Right lobe of liver (tissue), 6 donors: ENCODE data around the gene CCDC6. TPM values are rescaled to one million over a fixed set of nuclear protein-coding genes. Genes with fewer than 3 reads are reported as not detected.
A peak's percentile ranks its signal among the peaks of the same experiment; 100 is the strongest.

Source experiments
- ATAC-seq, 4 donors: fragments of 200-7000 bp; cut with Tn5 transposase; one replicate each; pipeline ENCODE4 v1.9.1; 2020; ENCODE audit warnings: mild to moderate bottlenecking in 4 of 4, moderate library complexity in 4 of 4
- DNase-seq, 3 donors: peaks; one replicate each; pipeline ENCODE4 v3.0.0-alpha.2; 2020
- H3K27ac ChIP-seq, 3 donors: fragments of 200-600 bp; one replicate each; pipeline ENCODE4 v1.8.0; 2022
- H3K27me3 ChIP-seq, 2 donors: fragments of 200-600 bp; one replicate each; pipeline ENCODE4 v1.8.0; 2022
- H3K36me3 ChIP-seq, 4 donors: fragments of 200-600 bp; sonication (generic) in 1 of 4; one replicate each; pipeline versions ENCODE4 v1.5.1 to v1.8.0; 2017 to 2022; ENCODE audit warnings: control low read depth in 1 of 4
- H3K4me1 ChIP-seq, 4 donors: fragments of 200-600 bp; sonication (generic) in 1 of 4; one replicate each; pipeline versions ENCODE4 v1.5.1 to v1.8.0; 2017 to 2022; ENCODE audit warnings: control low read depth in 1 of 4
- H3K4me3 ChIP-seq, 3 donors: fragments of 200-600 bp; one replicate each; pipeline ENCODE4 v1.8.0; 2022
- H3K9me3 ChIP-seq, 4 donors: fragments of 200-600 bp; sonication (generic) in 1 of 4; one replicate each; pipeline versions ENCODE4 v1.5.1 to v1.8.0; 2017 to 2022; ENCODE audit warnings: control low read depth in 1 of 4
- CTCF ChIP-seq, 4 donors: fragments of 200-600 bp in 3 of 4; fragments of 450-650 bp in 1 of 4; IDR thresholded peaks; one replicate each; pipeline versions ENCODE4 v1.5.1 to v1.8.0; 2016 to 2022; ENCODE audit warnings: antibody characterized with exemption in 4 of 4, mild to moderate bottlenecking in 2 of 4
- POLR2A ChIP-seq: fragments of 450-650 bp; IDR thresholded peaks from one replicate; pipeline ENCODE4 v1.6.1; 2017; ENCODE audit warnings: antibody characterized with exemption, mild to moderate bottlenecking
- WGBS: methylation state at CpG from one replicate; pipeline ENCODE4 v1.1.6; 2018; ENCODE audit warnings: low coverage, low lambda C conversion rate; ENCODE audit not compliant: insufficient coverage; ENCODE audit errors: missing lambda C conversion rate; 5-methylcytosine and 5-hydroxymethylcytosine counted together
- intact Hi-C, 2 donors: fragments of 100-400 bp; cut with DNase I; formaldehyde crosslinking; loops; one replicate each; pipeline versions ENCODE4 v1.11.2 to v1.14.1; 2022
- total RNA-seq, 6 experiments: library from RNA; depleted of rRNA in 2 of 6; stranded (reverse); fragments of >200 nt in 2 of 6; fragmentation: NEBNext Ultra II Directional in 3 of 6; extraction: Animal tissue kit (Norgen Biotek cat#: 25700) in 3 of 6; gene quantifications; one replicate each; pipeline versions ENCODE4 v1.1.0 to v1.2.4, GENCODE V29; 2016 to 2023
- donor health status: DM: no; HTN: yes; CAD: no.
- donor health status: DM: no; HTN: no; CAD: no.
- donor health status: DM: no; HTN: no; CAD: no.
- donor health status: DM: no; HTN: yes; CAD: no.
- donor health status: DM: no; HTN: yes; CAD: no.

The CCDC6 gene
- total RNA-seq, 6 experiments from 2014 or later, result 9.2 to 20.4 (median 14.8) TPM

GRCh38 chr10:59945991-59946390 lies 39.6 kb upstream of the CCDC6 start:
- DNase-seq (no peak), ATAC-seq (no peak)
- Histone ChIP-seq H3K27ac (no peak overlapping the region), H3K9me3 (no peaks in the 10 kb centered on the region), H3K4me1 (peaks cover 0 to 5% (median 0%) of the 10 kb centered on the region in 4 donors), H3K36me3 (no peaks in the 10 kb centered on the region), H3K4me3 (no peak overlapping the region), H3K27me3 (no peaks in the 10 kb centered on the region)
- 56% methylated on average over 2 of the region's 2 CpGs for WGBS
- intact Hi-C loops, result no loop called here
- TF ChIP-seq CTCF (IDR thresholded peaks at IDR 0.05) (no peak), POLR2A (no peak)

- H3K27me3 ChIP-seq, result no peaks in the 10 kb centered on the region
- 24% methylated on average over 5 of the region's 5 CpGs for WGBS
- H3K36me3 ChIP-seq, result no peaks in the 10 kb centered on the region
- H3K9me3 ChIP-seq, result no peaks in the 10 kb centered on the region
- H3K27ac ChIP-seq, result no peak overlapping the region
- TF ChIP-seq POLR2A (no peak), CTCF (IDR thresholded peaks at IDR 0.05) (no peak)
- H3K4me1 ChIP-seq, result peaks cover 0 to 5% (median 0%) of the 10 kb centered on the region in 4 donors
- no peak for DNase-seq
- H3K4me3 ChIP-seq, result no peak overlapping the region
- peak in 1 of 4 donors; percentile 64 for ATAC-seq
- intact Hi-C loops, result no loop called here
Measured at GRCh38 chr10:59945590-59945989, 39.2 kb upstream of the CCDC6 start.

GRCh38 chr10:59944339-59944935 lies 38.1 kb upstream of the CCDC6 start:
- intact Hi-C loops, result no loop called here
- Histone ChIP-seq H3K4me1 (peaks cover 0 to 2% (median 0%) of the 10 kb centered on the region in 4 donors), H3K27ac (no peak overlapping the region), H3K9me3 (no peaks in the 10 kb centered on the region), H3K36me3 (no peaks in the 10 kb centered on the region), H3K4me3 (no peak overlapping the region), H3K27me3 (no peaks in the 10 kb centered on the region)
- ATAC-seq, result no peak
- 69% methylated on average over 10 of the region's 16 CpGs for WGBS
- TF ChIP-seq CTCF (IDR thresholded peaks at IDR 0.05), result no peak
- no peak for TF ChIP-seq POLR2A
- no peak for DNase-seq

GRCh38 chr10:59942556-59942955 lies 36.2 kb upstream of the CCDC6 start:
- DNase-seq (no peak), ATAC-seq (no peak)
- intact Hi-C loops, result no loop called here
- Histone ChIP-seq H3K4me3 (no peak overlapping the region), H3K27me3 (no peaks in the 10 kb centered on the region), H3K4me1 (no peaks in the 10 kb centered on the region), H3K27ac (no peak overlapping the region), H3K36me3 (no peaks in the 10 kb centered on the region), H3K9me3 (no peaks in the 10 kb centered on the region)
- TF ChIP-seq POLR2A (no peak), CTCF (IDR thresholded peaks at IDR 0.05) (no peak)
- WGBS, result 88% methylated on average over 3 of the region's 4 CpGs
